Activated CD4-positive, alpha-beta T cell treated with anti-CD3 and anti-CD28 coated beads for 48 hours (primary cell): ENCODE results near the gene GGTLC2.
A peak's percentile ranks its signal among the peaks of the same experiment; 100 is the strongest.
"Not testable (repeated sequence)": the region's sequence is repeated elsewhere in the genome, so short reads cannot be mapped to it uniquely, and the experiment has no call there.

Experiments used
- DNase-seq: peaks from one replicate; pipeline ENCODE4 v3.0.0-alpha.2; 2020

The GGTLC2 gene

GRCh38 chr22:22670076-22670795 lies 25.8 kb downstream of the GGTLC2 start:
- DNase-seq, result no peak

- DNase-seq, result no peak
These were observed 27.1 kb downstream of the GGTLC2 start for GRCh38 chr22:22671506-22671905.

GRCh38 chr22:22673099-22673498 lies 28.7 kb downstream of the GGTLC2 start:
- DNase-seq, result no peak

DNA sequence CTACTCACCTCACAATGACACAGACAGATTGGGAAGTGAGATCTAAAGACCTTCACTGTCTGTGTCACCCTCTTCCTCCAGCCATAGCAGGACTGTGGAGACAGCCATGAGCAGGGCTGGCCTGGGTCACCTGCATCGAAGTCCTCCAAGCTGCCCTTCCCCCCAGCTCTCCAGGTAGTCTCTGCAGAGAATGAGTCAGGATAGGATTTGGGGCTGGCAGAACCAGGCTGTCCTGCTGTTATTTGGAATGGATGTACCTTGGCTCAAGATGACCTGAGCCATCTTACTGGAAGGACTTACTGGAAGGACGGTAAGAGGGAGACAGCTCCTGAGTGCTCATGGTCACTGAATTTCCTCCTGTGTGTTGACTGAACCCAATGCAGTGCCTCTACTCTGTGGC lies 29.2 kb downstream of the GGTLC2 start:
- DNase-seq, result no peak

DNA sequence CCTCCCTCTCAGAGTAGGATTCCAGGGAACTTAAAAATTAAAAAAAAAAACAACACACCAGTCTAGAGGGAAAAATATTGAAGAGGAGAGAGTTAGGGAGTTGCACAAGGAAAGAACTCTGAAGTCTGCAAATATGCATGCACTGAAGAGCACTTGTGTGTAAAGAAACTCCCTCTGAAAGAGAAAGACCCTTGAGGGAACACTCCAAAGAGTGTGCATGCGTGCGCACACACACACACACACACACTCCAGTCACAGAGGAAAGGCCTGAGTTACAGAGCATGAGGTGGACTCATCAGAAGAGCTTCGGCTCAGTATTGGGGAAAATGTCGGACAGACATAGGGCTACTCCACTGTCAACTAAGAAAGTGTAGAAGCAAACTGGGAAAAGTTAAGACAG lies 30.1 kb downstream of the GGTLC2 start:
- no peak for DNase-seq

DNA sequence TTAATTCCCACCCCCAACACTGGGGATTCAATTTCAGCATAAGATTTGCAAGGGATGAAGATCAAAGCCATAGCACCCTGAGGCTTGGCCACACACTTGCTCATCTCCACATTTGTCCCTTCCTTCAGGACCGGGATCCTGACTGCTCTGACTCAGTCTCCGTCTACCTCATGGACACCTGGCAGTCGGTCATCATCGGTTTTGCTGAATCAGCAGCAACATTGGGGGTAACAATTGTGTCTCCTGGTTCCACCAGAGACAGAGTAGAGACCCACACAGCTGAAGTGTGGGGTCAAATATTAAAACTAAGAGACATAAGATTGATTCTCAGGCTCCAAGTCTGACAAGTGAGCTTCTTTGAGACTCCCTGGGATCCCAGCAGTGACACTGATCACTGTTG lies 34.6 kb downstream of the GGTLC2 start:
- DNase-seq, result no peak

GRCh38 chr22:22680396-22680795 lies 36.0 kb downstream of the GGTLC2 start:
- DNase-seq, result no peak

- DNase-seq, result no peak
These were observed 36.9 kb downstream of the GGTLC2 start for GRCh38 chr22:22681221-22681739.

DNA sequence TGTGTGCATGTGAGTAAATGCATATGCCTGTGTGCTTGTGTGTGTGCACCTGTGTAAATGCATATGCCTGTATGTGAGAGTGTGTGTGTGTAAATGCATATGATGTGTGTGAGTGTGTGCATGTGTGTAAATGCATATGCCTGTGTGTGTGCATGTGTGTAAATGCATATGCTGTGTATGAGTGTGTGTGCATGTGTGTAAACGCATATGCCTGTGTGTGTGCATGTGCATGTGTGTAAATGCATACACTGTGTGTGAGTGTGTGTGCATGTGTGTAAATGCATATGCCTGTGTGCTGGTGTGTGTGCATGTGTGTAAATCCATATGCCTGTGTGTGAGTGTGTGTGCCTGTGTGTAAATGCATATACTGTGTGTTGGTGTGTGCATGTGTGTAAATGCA lies 37.8 kb downstream of the GGTLC2 start:
- DNase-seq, result no peak

DNA sequence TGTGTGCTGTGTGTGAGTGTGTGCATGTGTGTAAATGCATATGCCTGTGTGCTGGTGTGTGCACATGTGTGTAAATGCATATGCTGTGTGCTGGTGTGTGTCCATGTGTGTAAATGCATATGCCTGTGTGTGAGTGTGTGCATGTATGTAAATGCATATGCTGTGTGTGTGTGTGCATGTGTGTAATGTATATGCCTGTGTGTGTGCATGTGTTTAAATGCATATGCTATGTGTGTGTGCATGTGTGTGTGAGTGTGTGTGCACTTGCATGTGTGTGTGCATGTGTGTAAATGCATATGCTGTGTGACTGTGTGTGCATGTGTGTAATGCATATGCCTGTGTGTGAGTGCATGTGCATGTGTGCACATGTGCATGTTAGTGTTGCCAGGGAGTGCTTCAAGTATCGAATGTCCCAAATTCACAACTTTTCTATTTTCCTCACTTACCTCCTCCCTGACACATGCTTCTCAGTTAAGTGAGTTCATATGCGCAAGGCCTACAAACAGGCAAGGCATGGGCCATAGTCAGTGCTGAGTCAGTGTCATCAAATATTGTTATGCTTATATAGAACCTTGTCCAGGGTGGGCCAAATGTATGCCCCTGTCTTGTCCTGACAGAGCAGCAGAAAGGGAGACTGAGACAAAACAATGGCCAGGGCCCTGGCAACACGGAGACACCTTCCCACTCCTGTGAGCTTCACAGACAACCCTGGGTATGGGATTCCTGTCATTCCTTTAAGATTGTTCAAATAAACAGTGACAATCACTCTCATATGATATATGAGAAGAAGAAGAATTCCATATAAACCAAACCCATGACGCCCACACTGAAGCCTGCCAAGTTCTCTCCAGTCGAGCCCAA lies 38.6 kb downstream of the GGTLC2 start:
- DNase-seq, result no peak

- DNase-seq, result no peak
These were observed 39.4 kb downstream of the GGTLC2 start for GRCh38 chr22:22683668-22684361.

- DNase-seq, result peak; percentile 35
These were observed 40.5 kb downstream of the GGTLC2 start for GRCh38 chr22:22684580-22685561.

GRCh38 chr22:22685586-22685985 lies 41.2 kb downstream of the GGTLC2 start:
- no peak for DNase-seq

- DNase-seq, result not testable (repeated sequence)
These were observed 42.0 kb downstream of the GGTLC2 start for GRCh38 chr22:22686202-22687115.

DNA sequence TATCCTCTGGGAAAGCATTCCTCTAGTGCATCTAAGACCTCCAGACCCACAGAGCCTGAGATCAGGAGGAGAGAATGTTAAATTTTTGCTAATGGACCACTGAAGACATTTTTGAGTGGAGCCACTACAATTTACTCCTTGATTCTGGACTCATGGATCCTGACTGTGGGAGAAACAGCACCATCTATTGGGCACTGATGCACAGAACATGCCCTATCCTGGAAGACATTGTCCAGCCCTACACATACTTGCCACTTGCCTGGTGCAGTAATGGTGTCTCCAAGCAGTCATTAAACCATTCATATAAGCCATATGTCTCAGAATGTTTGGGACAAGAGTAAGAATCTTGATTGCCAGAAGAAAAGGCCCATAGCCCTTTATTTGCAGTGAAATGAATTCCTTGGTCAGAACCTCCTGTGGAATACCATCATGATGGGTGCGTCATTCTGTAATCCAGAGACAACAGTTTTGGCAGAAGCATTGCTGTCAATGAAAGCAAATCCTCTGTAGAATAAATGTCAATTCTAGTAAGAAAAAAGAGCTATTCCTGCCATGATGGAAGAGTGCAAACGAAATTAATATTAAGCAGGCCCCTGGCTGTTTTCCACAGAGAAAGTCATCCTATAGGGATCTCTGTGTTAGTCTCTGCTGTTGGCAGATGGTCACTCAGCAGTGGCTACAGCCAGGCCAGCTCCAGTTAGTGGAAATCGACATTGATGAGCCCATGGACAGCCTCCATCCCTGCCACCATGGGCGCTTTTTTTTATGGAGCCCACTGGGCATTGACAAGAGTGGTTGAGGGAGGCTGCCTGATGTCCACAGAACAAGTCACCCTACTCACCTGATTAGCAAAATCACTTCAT lies 43.5 kb downstream of the GGTLC2 start:
- DNase-seq, result peak; percentile 30

DNA sequence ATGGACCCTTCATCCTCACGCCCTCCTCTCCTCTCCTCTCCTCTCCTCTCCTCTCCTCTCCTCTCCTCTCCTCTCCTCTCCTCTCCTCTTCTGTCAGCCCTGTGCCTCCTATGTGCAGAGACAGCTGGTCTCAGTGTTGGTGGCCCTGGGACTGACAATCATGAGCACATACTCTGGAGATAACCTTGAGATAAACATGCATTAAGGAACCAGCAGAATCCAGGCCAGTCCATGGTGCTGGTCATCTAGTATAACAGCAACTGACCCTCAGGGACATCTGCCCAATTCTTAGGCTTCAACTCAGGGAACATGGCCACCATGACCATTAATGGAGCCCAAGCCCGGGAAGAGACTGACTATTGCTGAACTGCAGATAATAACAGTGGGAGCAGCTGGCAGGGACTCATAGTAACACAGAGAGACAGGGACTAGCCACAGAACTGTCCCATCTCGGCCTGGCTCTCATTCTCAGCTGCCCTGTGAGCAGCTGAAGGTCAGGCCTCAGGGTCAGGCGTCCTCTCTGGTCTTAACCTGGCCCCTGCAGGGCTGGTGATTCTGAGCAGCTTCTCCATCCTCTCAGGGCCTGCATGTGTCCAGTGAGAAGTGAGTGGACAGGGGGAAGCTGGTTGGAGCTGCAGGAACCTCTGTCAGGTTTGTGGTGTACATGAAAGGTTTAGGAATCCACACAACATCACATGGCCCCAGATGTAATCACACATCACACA lies 45.4 kb downstream of the GGTLC2 start:
- no peak for DNase-seq

GRCh38 chr22:22691055-22691454 lies 46.6 kb downstream of the GGTLC2 start:
- DNase-seq, result no peak

DNA sequence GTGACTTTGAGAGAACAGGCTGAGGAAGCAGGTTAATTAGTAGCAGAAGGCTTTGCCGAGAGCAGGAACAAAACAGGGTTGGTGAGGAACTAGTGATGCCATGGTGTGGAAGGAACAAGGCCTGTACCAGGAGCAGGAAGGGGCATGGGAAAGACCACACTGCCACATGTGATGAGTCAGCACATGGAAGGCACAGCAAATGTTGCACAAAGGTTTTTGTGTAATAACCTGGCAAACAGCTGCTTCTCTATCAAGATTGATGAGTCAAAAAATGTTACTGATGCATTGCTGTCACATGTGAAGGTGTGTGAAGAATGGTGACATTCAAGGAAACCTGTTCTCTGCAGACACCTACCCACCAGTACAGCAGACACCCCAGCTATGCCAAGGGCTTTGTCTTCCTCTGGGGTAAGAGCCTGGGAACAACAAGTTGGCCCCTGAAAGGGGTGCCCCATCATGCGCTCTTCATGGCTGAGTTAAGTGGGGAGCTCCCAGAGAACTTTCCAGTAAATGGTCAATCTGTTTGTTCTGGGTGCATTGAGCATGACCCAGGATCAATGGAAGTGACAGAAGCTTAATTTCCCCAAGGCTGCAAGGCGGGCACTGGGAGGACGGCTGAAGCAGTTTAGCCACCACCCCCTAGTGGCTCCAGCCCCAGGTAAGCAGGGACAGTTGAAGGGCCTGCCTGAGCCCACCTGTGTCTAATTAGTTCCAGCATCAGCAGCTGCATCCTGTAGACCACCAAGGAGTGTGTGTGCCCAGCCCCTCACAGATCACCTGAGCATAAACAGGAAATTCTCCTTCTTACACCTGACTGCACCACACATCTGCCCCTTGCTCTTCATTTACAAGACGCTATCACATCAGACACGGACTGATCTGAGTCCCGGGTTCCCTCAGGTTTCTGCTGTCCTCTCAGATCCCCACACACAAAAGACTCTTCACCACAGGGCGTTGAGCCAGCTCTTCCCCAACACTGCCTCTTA lies 47.6 kb downstream of the GGTLC2 start:
- no peak for DNase-seq
